Mesendoderm (in vitro differentiated cells): Measurements from ENCODE around the gene UBAC2.

Experiments
- DNase-seq: peaks from one replicate; pipeline ENCODE4 v3.0.0; 2013
- H2AK5ac ChIP-seq: 2 replicates; pipeline ENCODE4 v1.6.1; 2013; ENCODE audit warnings: low read length, inconsistent platforms
- H2BK120ac ChIP-seq: 2 replicates; pipeline ENCODE4 v1.6.1; 2013; ENCODE audit warnings: low read depth, mild to moderate bottlenecking, low read length, moderate library complexity, mixed read lengths
- H2BK15ac ChIP-seq: replicated peaks from 2 replicates; pipeline ENCODE4 v1.6.1; 2013; ENCODE audit warnings: low read depth, mild to moderate bottlenecking, moderate library complexity
- H2BK5ac ChIP-seq: 2 replicates; pipeline ENCODE4 v1.6.1; 2013; ENCODE audit warnings: low read length, inconsistent platforms
- H3K18ac ChIP-seq: 2 replicates; pipeline ENCODE4 v1.6.1; 2013; ENCODE audit warnings: mild to moderate bottlenecking, low read length, mixed read lengths
- H3K23ac ChIP-seq: one replicate; pipeline ENCODE4 v1.6.1; 2013; ENCODE audit warnings: low read length
- H3K27ac ChIP-seq: 2 replicates; pipeline ENCODE4 v1.5.1; 2013; ENCODE audit warnings: low read depth, mild to moderate bottlenecking, inconsistent platforms, low read length, moderate library complexity
- H3K27me3 ChIP-seq: 2 replicates; pipeline ENCODE4 v1.6.1; 2013; ENCODE audit warnings: low read length, control low read depth, mild to moderate bottlenecking, inconsistent platforms; ENCODE audit not compliant: insufficient read depth, poor library complexity
- H3K36me3 ChIP-seq: 2 replicates; pipeline ENCODE4 v1.6.1; 2013; ENCODE audit warnings: low read length, inconsistent platforms; ENCODE audit not compliant: control insufficient read depth, insufficient read depth
- H3K4ac ChIP-seq: one replicate; pipeline ENCODE4 v1.6.1; 2013; ENCODE audit warnings: low read depth, mild to moderate bottlenecking, low read length, moderate library complexity
- H3K4me1 ChIP-seq: 2 replicates; pipeline ENCODE4 v1.6.1; 2013; ENCODE audit warnings: low read depth, low read length, inconsistent platforms; ENCODE audit not compliant: control insufficient read depth
- H3K4me2 ChIP-seq: 2 replicates; pipeline ENCODE4 v1.6.1; 2013; ENCODE audit warnings: low read length
- H3K4me3 ChIP-seq: 2 replicates; pipeline ENCODE4 v1.5.1; 2013; ENCODE audit warnings: mild to moderate bottlenecking, low read length
- H3K56ac ChIP-seq: one replicate; pipeline ENCODE4 v1.6.1; 2013; ENCODE audit warnings: low read length
- H3K79me1 ChIP-seq: 2 replicates; pipeline ENCODE4 v1.6.1; 2013; ENCODE audit warnings: low read length, inconsistent platforms
- H3K79me2 ChIP-seq: 2 replicates; pipeline ENCODE4 v1.6.1; 2013; ENCODE audit warnings: mild to moderate bottlenecking, low read length; ENCODE audit not compliant: control insufficient read depth, insufficient read depth
- H3K9ac ChIP-seq: 2 replicates; pipeline ENCODE4 v1.6.1; 2013; ENCODE audit warnings: low read length, inconsistent platforms
- H4K5ac ChIP-seq: one replicate; pipeline ENCODE4 v1.6.1; 2013; ENCODE audit warnings: low read length
- H4K8ac ChIP-seq: one replicate; pipeline ENCODE4 v1.6.1; 2013; ENCODE audit warnings: low read depth, mild to moderate bottlenecking, control low read depth, low read length, moderate library complexity
- WGBS: extraction: QIAGEN DNeasy Blood & Tissue Kit; methylation state at CpG from one replicate; pipeline ENCODE4 v1.1.7; 2013; ENCODE audit warnings: low lambda C conversion rate, missing lambda C conversion rate; ENCODE audit not compliant: insufficient coverage; ENCODE audit errors: extremely low coverage; 5-methylcytosine and 5-hydroxymethylcytosine counted together

Gene UBAC2

GRCh38 chr13:99157046-99157445 lies 43.6 kb upstream of the UBAC2 start:
- Histone ChIP-seq H3K4me2 (no peak overlapping the region), H3K56ac (no peak overlapping the region), H2BK5ac (no peak overlapping the region), H3K4me3 (no peak overlapping the region), H3K4me1 (no peaks in the 10 kb centered on the region), H2AK5ac (no peak overlapping the region), H3K36me3 (no peaks in the 10 kb centered on the region), H3K79me2 (no peaks in the 10 kb centered on the region), H3K27me3 (no peaks in the 10 kb centered on the region), H4K8ac (no peak overlapping the region), H3K4ac (no peak overlapping the region), H3K27ac (no peak overlapping the region), H2BK15ac (no peak overlapping the region), H2BK120ac (no peak overlapping the region), H3K9ac (no peak overlapping the region), H3K79me1 (no peaks in the 10 kb centered on the region), H4K5ac (no peak overlapping the region), H3K18ac (no peak overlapping the region), H3K23ac (no peak overlapping the region)
- no CpG with 5 or more reads among the region's 5 CpGs for WGBS
- DNase-seq = no peak

DNA sequence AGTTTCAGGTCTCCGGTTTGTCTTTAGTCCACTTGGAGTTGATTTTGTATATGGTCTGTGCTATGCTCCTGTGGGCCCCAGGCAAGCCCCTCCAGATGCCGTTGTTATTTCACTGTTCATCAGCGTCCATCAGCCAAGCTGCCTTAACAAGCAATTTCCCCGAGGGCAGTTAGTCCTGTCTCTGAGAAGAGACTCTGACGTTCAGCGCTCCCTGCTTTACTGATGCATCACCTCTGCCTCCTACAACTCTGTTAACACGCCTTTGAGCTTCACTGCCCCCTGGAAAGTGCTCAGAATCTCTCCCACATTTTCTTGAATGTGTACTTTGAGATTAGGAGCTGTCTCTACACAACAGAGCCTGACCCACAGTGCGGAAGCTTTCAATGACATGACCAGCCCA lies 41.8 kb upstream of the UBAC2 start:
- Histone ChIP-seq H2AK5ac (no peak overlapping the region), H2BK120ac (no peak overlapping the region), H3K4me1 (no peaks in the 10 kb centered on the region), H4K5ac (no peak overlapping the region), H3K4me3 (no peak overlapping the region), H3K4me2 (no peak overlapping the region), H3K27ac (no peak overlapping the region), H3K23ac (no peak overlapping the region), H2BK5ac (no peak overlapping the region), H4K8ac (no peak overlapping the region), H3K9ac (no peak overlapping the region), H3K56ac (no peak overlapping the region), H3K79me2 (no peaks in the 10 kb centered on the region), H3K36me3 (no peaks in the 10 kb centered on the region), H3K27me3 (no peaks in the 10 kb centered on the region), H3K79me1 (no peaks in the 10 kb centered on the region), H3K4ac (no peak overlapping the region), H3K18ac (no peak overlapping the region), H2BK15ac (no peak overlapping the region)
- WGBS = no CpG with 5 or more reads among the region's 8 CpGs
- DNase-seq = no peak

DNA sequence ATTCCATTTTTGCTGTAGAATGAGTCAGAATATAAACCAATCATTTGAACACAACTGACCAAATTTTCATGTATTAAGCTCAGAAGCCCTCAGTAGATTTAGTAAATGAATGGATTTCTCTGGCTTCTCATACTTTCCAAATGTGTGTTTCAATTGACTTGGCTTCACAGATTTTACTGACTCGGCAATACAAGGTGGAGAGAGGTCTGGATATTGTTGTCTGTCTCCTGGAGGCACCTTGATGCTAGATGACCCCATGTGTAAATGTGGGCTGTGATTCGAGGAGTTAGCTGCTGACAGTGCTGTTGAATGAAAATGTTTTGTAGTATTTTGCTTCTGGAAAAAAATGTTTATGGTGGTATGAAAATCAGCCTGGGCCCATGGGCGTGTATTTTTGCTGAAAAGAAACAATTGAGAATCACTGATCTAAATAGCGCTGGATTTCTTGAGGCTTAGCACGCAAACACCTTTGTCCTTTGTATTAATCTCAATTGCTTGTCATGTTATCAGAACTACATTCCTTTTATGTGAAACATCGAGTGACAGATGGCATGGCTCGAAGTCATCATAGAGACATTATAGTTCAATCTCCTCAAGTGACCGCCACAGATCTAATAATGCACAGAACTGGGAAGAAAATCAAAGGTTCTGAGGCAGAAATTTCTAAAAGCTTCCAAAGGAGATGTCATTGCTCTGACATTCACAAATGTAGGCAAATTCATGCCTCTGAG lies 41.2 kb upstream of the UBAC2 start:
- no peak overlapping the region for H3K23ac ChIP-seq

DNA sequence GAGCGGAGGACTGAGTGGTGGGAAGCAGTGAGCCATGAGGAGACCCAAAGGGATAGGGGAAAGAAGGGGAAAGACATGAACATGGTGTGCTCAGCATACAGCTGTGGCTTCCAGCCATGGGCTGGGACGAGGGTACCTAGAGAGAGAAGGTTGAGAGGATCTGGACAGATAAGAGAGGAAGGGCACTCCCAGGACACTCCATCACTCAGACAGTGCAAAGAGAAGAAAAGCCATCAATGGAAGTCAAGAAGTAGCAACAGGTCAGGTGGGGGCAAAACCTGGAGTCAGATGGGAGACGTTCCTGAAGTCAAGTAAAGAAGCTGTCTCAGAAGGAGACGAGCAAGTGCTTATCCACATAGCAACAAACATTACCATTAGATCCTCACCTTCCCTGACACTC lies 40.2 kb upstream of the UBAC2 start:
- Histone ChIP-seq H3K23ac (no peak overlapping the region), H3K36me3 (no peaks in the 10 kb centered on the region), H3K27ac (no peak overlapping the region), H3K4me2 (no peak overlapping the region), H3K4me3 (no peak overlapping the region), H2BK15ac (no peak overlapping the region), H4K5ac (no peak overlapping the region), H2BK120ac (no peak overlapping the region), H3K4ac (no peak overlapping the region), H3K79me1 (no peaks in the 10 kb centered on the region), H3K56ac (no peak overlapping the region), H2AK5ac (no peak overlapping the region), H2BK5ac (no peak overlapping the region), H3K4me1 (no peaks in the 10 kb centered on the region), H4K8ac (no peak overlapping the region), H3K27me3 (no peaks in the 10 kb centered on the region), H3K18ac (no peak overlapping the region), H3K79me2 (no peaks in the 10 kb centered on the region), H3K9ac (no peak overlapping the region)
- WGBS = no CpG with 5 or more reads among the region's 4 CpGs
- no peak for DNase-seq

More for the DNA sequence above, 41.2 kb upstream of the UBAC2 start:
- no peak overlapping the region for H3K27ac ChIP-seq
- H2BK15ac ChIP-seq = no peak overlapping the region
- no peak overlapping the region for H3K9ac ChIP-seq
- H2BK5ac ChIP-seq = no peak overlapping the region
- H3K4ac ChIP-seq = no peak overlapping the region
- no peak overlapping the region for H3K4me2 ChIP-seq
- H3K56ac ChIP-seq = no peak overlapping the region
- no peak overlapping the region for H2BK120ac ChIP-seq
- DNase-seq = no peak
- no peak overlapping the region for H3K4me3 ChIP-seq
- H4K8ac ChIP-seq = no peak overlapping the region
- no peaks in the 10 kb centered on the region for H3K27me3 ChIP-seq
- no peaks in the 10 kb centered on the region for H3K4me1 ChIP-seq
- H3K18ac ChIP-seq = no peak overlapping the region
- H3K79me1 ChIP-seq = no peaks in the 10 kb centered on the region
- WGBS = no CpG with 5 or more reads among the region's 8 CpGs
- no peaks in the 10 kb centered on the region for H3K79me2 ChIP-seq
- H2AK5ac ChIP-seq = no peak overlapping the region
- H4K5ac ChIP-seq = no peak overlapping the region
- H3K36me3 ChIP-seq = no peaks in the 10 kb centered on the region

GRCh38 chr13:99161512-99161911 lies 39.1 kb upstream of the UBAC2 start:
- no peak overlapping the region for H3K56ac ChIP-seq
- no peak overlapping the region for H2BK15ac ChIP-seq
- H3K79me2 ChIP-seq = no peaks in the 10 kb centered on the region
- H3K36me3 ChIP-seq = no peaks in the 10 kb centered on the region
- H2BK120ac ChIP-seq = no peak overlapping the region
- no peak overlapping the region for H3K23ac ChIP-seq
- H3K27me3 ChIP-seq = no peaks in the 10 kb centered on the region
- H3K79me1 ChIP-seq = no peaks in the 10 kb centered on the region
- no peaks in the 10 kb centered on the region for H3K4me1 ChIP-seq
- H3K9ac ChIP-seq = no peak overlapping the region
- no CpG with 5 or more reads among the region's 1 CpG for WGBS
- no peak overlapping the region for H3K4me2 ChIP-seq
- H4K8ac ChIP-seq = no peak overlapping the region
- H3K18ac ChIP-seq = no peak overlapping the region
- H3K27ac ChIP-seq = no peak overlapping the region
- no peak overlapping the region for H2BK5ac ChIP-seq
- H3K4ac ChIP-seq = no peak overlapping the region
- H2AK5ac ChIP-seq = no peak overlapping the region
- no peak for DNase-seq
- H4K5ac ChIP-seq = no peak overlapping the region
- no peak overlapping the region for H3K4me3 ChIP-seq
